Measurements from ENCODE around the gene ERI2.

ERI2 gene

GRCh38 chr16:20829536-20829935 is 23.3 kb upstream of the ERI2 start:
- DNase-seq (ENCODE audit: extremely low read depth, insufficient read length) = no peak
- H3K4me3 ChIP-seq (replicated peaks; ENCODE audit: low read depth, low read length) = no peak overlapping the region
- no peak for TF ChIP-seq CTCF (IDR thresholded peaks at IDR 0.05; ENCODE audit: insufficient read depth, low read length, poor library complexity, severe bottlenecking)
- H3K27me3 ChIP-seq (replicated peaks; ENCODE audit: control insufficient read depth, insufficient read depth, low read length) = no peaks in the 10 kb centered on the region
- no peaks in the 10 kb centered on the region; the same call in 1 of the 2 replicates for H3K36me3 ChIP-seq (ENCODE audit: control insufficient read depth, insufficient read depth, low read length)

- DNase-seq (ENCODE audit: extremely low read depth, insufficient read length) = no peak
- Histone ChIP-seq H3K4me3 (replicated peaks; ENCODE audit: low read depth, low read length) (no peak overlapping the region), H3K36me3 (ENCODE audit: control insufficient read depth, insufficient read depth, low read length) (no peaks in the 10 kb centered on the region; the same call in 1 of the 2 replicates), H3K27me3 (replicated peaks; ENCODE audit: control insufficient read depth, insufficient read depth, low read length) (no peaks in the 10 kb centered on the region)
- TF ChIP-seq CTCF (IDR thresholded peaks at IDR 0.05; ENCODE audit: insufficient read depth, low read length, poor library complexity, severe bottlenecking) = no peak
Measured at GRCh38 chr16:20826039-20826566, 19.8 kb upstream of the ERI2 start.

GRCh38 chr16:20822521-20823325 is 16.5 kb upstream of the ERI2 start:
- no peaks in the 10 kb centered on the region for H3K27me3 ChIP-seq (replicated peaks; ENCODE audit: control insufficient read depth, insufficient read depth, low read length)
- H3K36me3 ChIP-seq (ENCODE audit: control insufficient read depth, insufficient read depth, low read length) = no peaks in the 10 kb centered on the region; the same call in none of the 2 replicates
- no peak for DNase-seq (ENCODE audit: extremely low read depth, insufficient read length)
- H3K4me3 ChIP-seq (replicated peaks; ENCODE audit: low read depth, low read length) = no peak overlapping the region
- TF ChIP-seq CTCF (IDR thresholded peaks at IDR 0.05; ENCODE audit: insufficient read depth, low read length, poor library complexity, severe bottlenecking) = no peak

- Histone ChIP-seq H3K27me3 (replicated peaks; ENCODE audit: control insufficient read depth, insufficient read depth, low read length) (no peaks in the 10 kb centered on the region), H3K4me3 (replicated peaks; ENCODE audit: low read depth, low read length) (no peak overlapping the region), H3K36me3 (ENCODE audit: control insufficient read depth, insufficient read depth, low read length) (no peaks in the 10 kb centered on the region; the same call in 1 of the 2 replicates)
- DNase-seq (ENCODE audit: extremely low read depth, insufficient read length) = no peak
- no peak for TF ChIP-seq CTCF (IDR thresholded peaks at IDR 0.05; ENCODE audit: insufficient read depth, low read length, poor library complexity, severe bottlenecking)
Measured at GRCh38 chr16:20821682-20822081, 15.4 kb upstream of the ERI2 start.

- TF ChIP-seq CTCF (IDR thresholded peaks at IDR 0.05; ENCODE audit: insufficient read depth, low read length, poor library complexity, severe bottlenecking) = no peak
- Histone ChIP-seq H3K4me3 (replicated peaks; ENCODE audit: low read depth, low read length) (no peak overlapping the region), H3K27me3 (replicated peaks; ENCODE audit: control insufficient read depth, insufficient read depth, low read length) (no peaks in the 10 kb centered on the region), H3K36me3 (ENCODE audit: control insufficient read depth, insufficient read depth, low read length) (no peaks in the 10 kb centered on the region; the same call in 1 of the 2 replicates)
- DNase-seq (ENCODE audit: extremely low read depth, insufficient read length) = no peak
Measured at GRCh38 chr16:20818929-20819585, 12.8 kb upstream of the ERI2 start.

Data from GM06990 (cell line).